ENCODE measurements around the gene COQ5.

COQ5 gene

DNA sequence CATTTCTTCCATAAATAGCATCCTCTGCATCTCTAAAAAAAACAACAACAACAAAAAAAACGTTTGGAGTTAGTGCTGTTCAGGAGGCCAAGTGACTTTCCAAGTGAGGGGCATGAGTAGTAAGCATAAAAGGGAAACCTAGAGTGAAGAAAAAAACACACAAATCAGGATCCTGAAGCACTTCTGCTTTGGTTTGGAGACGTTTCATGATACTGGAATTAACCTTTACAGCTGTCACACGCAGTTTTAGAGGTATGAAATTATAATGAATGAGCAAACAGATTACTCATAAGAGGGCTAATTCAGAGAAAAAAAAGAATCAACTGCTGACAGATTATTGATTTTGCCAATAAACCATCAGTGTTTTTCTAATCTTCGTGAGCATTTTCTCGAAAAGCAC, 63.2 kb downstream of the COQ5 start:
- DNase-seq (ENCODE audit: low spot score): no peak
- H3K4me3 ChIP-seq: no peak overlapping the region
- TF ChIP-seq, protein P1, sequence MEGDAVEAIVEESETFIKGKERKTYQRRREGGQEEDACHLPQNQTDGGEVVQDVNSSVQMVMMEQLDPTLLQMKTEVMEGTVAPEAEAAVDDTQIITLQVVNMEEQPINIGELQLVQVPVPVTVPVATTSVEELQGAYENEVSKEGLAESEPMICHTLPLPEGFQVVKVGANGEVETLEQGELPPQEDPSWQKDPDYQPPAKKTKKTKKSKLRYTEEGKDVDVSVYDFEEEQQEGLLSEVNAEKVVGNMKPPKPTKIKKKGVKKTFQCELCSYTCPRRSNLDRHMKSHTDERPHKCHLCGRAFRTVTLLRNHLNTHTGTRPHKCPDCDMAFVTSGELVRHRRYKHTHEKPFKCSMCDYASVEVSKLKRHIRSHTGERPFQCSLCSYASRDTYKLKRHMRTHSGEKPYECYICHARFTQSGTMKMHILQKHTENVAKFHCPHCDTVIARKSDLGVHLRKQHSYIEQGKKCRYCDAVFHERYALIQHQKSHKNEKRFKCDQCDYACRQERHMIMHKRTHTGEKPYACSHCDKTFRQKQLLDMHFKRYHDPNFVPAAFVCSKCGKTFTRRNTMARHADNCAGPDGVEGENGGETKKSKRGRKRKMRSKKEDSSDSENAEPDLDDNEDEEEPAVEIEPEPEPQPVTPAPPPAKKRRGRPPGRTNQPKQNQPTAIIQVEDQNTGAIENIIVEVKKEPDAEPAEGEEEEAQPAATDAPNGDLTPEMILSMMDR (IDR thresholded peaks at IDR 0.05): no peak
- no peak overlapping the region for H3K27ac ChIP-seq

DNA sequence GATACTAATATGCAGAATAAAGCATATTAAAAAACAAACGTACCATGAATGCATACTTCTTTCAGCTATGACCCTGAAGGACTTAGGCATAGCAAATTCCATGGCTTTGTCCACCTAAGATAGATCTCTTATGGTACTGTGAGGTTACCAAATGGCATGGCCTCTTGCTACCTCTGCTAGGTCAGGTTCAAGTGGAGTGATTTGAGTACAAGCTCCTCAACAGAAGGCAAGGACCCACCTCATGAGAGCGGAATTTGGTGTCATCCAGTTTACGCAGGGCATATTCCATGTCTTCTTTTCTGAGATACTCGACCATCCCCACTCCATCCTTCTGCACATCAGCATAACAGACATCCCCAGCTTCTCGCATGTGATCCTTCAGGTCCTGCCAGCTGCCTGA, 65.2 kb downstream of the COQ5 start:
- Histone ChIP-seq H3K4me3 (no peak overlapping the region), H3K27ac (no peak overlapping the region)
- DNase-seq (ENCODE audit: low spot score): no peak
- TF ChIP-seq, protein P1 (IDR thresholded peaks at IDR 0.05): no peak

DNA sequence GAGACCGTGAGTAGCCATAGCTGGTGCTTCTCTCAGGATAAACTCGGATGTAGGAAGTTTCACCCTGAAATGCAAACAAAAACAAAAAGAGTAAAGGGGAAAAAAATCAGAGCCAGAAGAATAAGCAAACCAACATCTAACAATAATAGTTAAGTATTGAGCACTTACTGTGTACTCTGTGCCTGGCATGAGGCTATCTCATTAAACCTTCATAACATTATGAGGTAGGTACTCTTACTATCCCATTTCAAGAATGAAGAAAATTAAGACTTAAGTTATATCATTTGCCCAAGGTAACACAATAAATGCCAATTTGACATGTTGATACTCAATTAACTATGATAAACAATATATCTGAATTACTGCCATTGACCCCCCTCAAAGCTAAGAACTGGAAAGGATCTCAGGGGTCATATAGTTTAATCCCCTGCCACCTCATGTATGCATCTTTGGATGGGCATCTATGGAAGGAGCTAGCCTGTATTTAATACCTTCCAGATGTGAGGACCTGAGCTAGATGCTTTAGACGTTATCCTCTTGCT, 66.8 kb downstream of the COQ5 start:
- H3K27ac ChIP-seq: no peak overlapping the region
- no peak for DNase-seq (ENCODE audit: low spot score)
- no peak overlapping the region for H3K4me3 ChIP-seq
- TF ChIP-seq, protein P1 (IDR thresholded peaks at IDR 0.05): no peak

DNA sequence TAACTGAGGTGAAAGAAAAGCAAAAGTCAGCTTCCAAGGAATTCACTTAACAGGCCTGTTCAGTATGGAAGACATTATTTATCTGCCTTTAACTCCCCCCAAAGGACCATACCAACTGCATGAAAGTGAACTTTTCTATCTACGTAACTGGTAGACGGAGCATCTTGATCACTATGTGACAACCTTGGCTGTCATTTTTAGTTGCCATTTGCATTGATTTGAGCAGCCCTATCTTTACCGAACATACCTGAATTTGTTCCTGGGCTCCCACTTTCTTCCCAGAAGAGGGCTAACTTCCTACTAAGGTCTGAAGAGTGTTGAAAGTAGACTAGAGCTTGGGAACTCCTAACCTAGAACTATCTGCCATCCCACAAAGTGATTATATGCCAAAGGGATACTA, 68.8 kb downstream of the COQ5 start:
- Histone ChIP-seq H3K27ac (no peak overlapping the region), H3K4me3 (no peak overlapping the region)
- no peak for DNase-seq (ENCODE audit: low spot score)
- TF ChIP-seq, protein P1 (IDR thresholded peaks at IDR 0.05): no peak

DNA sequence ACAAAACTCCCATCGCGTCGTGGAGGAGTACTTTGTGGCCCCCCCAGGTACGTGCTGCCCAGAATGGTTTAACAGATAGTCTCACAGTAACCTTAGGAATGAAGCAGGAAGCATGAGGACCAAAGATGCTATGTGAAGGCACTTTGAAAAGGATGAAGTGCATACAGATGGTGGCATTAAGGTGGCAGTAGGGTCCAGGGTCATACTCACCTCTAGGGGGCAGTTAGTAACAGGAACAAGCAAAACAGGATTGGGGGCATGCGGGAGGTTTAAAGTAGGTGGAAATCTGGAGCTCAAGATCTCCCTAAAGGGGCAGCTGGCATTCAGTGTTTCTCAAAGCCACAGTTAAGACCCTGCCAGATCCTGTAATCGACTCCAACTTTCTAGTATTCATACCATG, 71.8 kb downstream of the COQ5 start:
- DNase-seq (ENCODE audit: low spot score): no peak
- H3K27ac ChIP-seq: no peak overlapping the region
- H3K4me3 ChIP-seq: no peak overlapping the region
- TF ChIP-seq, protein P1 (IDR thresholded peaks at IDR 0.05): no peak

DNA sequence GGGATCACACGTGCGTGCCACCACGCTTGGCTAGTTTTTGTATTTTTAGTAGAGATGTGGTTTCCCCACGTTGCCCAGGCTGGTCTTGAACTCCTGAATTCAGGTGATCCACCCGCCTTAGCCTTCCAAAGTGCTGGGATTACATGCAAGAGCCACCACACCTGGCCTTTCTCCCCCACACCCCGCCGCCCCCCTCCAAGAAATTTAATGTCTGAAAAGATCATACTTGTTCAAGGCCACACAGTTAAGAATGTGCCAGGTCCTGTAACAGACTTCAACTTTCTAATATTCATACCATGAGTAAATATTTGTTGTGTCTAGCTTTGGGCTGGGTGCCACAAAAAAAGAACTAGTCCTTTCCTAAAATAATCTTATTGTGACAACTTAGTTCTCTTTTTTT, 73.7 kb downstream of the COQ5 start:
- no peak overlapping the region for H3K4me3 ChIP-seq
- no peak for DNase-seq (ENCODE audit: low spot score)
- TF ChIP-seq, protein P1 (IDR thresholded peaks at IDR 0.05): no peak
- no peak overlapping the region for H3K27ac ChIP-seq

DNA sequence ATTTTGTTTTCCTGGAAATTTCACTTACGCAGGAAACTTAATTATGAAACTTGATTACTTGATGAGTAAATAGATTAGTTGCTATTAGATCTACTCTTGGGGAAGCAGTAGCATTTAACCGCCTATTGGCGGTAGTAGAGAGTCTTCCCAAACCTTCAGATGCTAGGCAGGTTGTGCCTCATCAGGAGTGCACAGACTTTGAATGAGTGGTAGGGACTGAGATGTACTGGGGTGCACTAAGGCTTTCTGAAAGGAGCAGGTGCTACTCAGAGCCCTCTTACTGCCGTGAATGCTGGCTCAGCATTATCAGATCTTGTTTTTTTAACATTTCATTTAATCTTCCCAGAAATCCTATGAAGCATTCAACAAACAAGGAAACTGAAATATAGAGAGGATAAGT, 75.0 kb downstream of the COQ5 start:
- TF ChIP-seq, protein P1 (IDR thresholded peaks at IDR 0.05): no peak
- H3K27ac ChIP-seq: no peak overlapping the region
- DNase-seq (ENCODE audit: low spot score): no peak
- no peak overlapping the region for H3K4me3 ChIP-seq
